ENCODE measurements around the gene TFAP2E. TPM values are rescaled to one million over a fixed set of nuclear protein-coding genes. Genes with fewer than 3 reads are reported as not detected.
"Not testable (repeated sequence)": the region's sequence is repeated elsewhere in the genome, so short reads cannot be mapped to it uniquely, and the experiment has no call there.

Gene TFAP2E
- total and polyA plus RNA-seq, 10 donors = 0.60 to 4.4 (median 2.0) TPM; not detected in 2

GRCh38 chr1:35577071-35577998 lies 4.2 kb downstream of the TFAP2E start:
- Histone ChIP-seq H3K4me3 (peak overlapping the region; percentile 43 to 80 (median 58)), H3K9me3 (no peaks in the 10 kb centered on the region), H3K27ac (peak overlapping the region in 6 of 8 donors; percentile 37 to 85 (median 68)), H3K27me3 (replicated peaks in 1 of 7) (peaks cover 0 to 47% (median 30%) of the 10 kb centered on the region in 7 donors), H3K36me3 (no peaks in the 10 kb centered on the region), H3K4me1 (peaks cover 5 to 74% (median 42%) of the 10 kb centered on the region in 6 donors)
- 1 to 4% (median 2%) methylated on average over 54 to 70 of the region's 70 CpGs for WGBS, 5 donors
- TF ChIP-seq POLR2A (IDR thresholded peaks at IDR 0.05) (no peak), POLR2AphosphoS5 (IDR thresholded peaks at IDR 0.05) (peak; percentile 86 to 90 (median 86))
- peak; percentile 95 for DNase-seq
- intact Hi-C loops (cut with DNase I; ENCODE audit: low total_unique reads) = no loop called here

- H3K27me3 ChIP-seq (replicated peaks in 1 of 7) = peaks cover 0 to 17% (median 7%) of the 10 kb centered on the region in 7 donors
- DNase-seq = no peak
- H3K27ac ChIP-seq = no peak overlapping the region
- intact Hi-C loops (cut with DNase I; ENCODE audit: low total_unique reads) = no loop called here
- 61 to 85% (median 65%) methylated on average over 4 of the region's 4 CpGs for WGBS, 5 donors
- TF ChIP-seq CTCF (IDR thresholded peaks at IDR 0.05 in 8 of 11, conservative IDR thresholded peaks at IDR 0.05 in 3 of 11) (no peak), POLR2A (IDR thresholded peaks at IDR 0.05) (no peak), POLR2AphosphoS5 (IDR thresholded peaks at IDR 0.05) (no peak)
- peaks cover 0 to 42% (median 27%) of the 10 kb centered on the region in 6 donors for H3K4me1 ChIP-seq
- H3K4me3 ChIP-seq = no peak overlapping the region
- H3K9me3 ChIP-seq = no peaks in the 10 kb centered on the region
- H3K36me3 ChIP-seq = no peaks in the 10 kb centered on the region
These were observed 7.9 kb downstream of the TFAP2E start for GRCh38 chr1:35580949-35581388.

- DNase-seq = peak; percentile 29
- H3K9me3 ChIP-seq; intact Hi-C loops (cut with DNase I; ENCODE audit: low total_unique reads); H3K4me3 ChIP-seq; H3K27ac ChIP-seq; H3K36me3 ChIP-seq: not testable (repeated sequence)
- WGBS, 5 donors = 84 to 94% (median 88%) methylated on average over 9 of the region's 9 CpGs
- Histone ChIP-seq H3K4me1 (peaks cover 0 to 35% (median 20%) of the 10 kb centered on the region in 6 donors), H3K27me3 (replicated peaks in 1 of 7) (peaks cover 0 to 11% (median 6%) of the 10 kb centered on the region in 7 donors)
These were observed 8.5 kb downstream of the TFAP2E start for GRCh38 chr1:35581621-35582020.

GRCh38 chr1:35585281-35585680 lies 12.2 kb downstream of the TFAP2E start:
- peak; percentile 10 for DNase-seq
- H3K36me3 ChIP-seq = peaks cover 0 to 13% (median 0%) of the 10 kb centered on the region in 6 donors
- H3K9me3 ChIP-seq = no peaks in the 10 kb centered on the region
- intact Hi-C loops (cut with DNase I; ENCODE audit: low total_unique reads) = no loop called here
- no peak overlapping the region for H3K27ac ChIP-seq
- H3K27me3 ChIP-seq (replicated peaks in 1 of 7) = no peaks in the 10 kb centered on the region
- no peak for TF ChIP-seq POLR2AphosphoS5 (IDR thresholded peaks at IDR 0.05)
- peaks cover 0 to 8% (median 0%) of the 10 kb centered on the region in 6 donors for H3K4me1 ChIP-seq
- no peak overlapping the region for H3K4me3 ChIP-seq
- 88 to 91% (median 90%) methylated on average over 3 of the region's 3 CpGs for WGBS, 5 donors

- H3K27me3 ChIP-seq (replicated peaks in 1 of 7); H3K9me3 ChIP-seq; H3K4me3 ChIP-seq; intact Hi-C loops (cut with DNase I; ENCODE audit: low total_unique reads); H3K27ac ChIP-seq; H3K4me1 ChIP-seq: not testable (repeated sequence)
- DNase-seq = peak; percentile 14
- H3K36me3 ChIP-seq = peaks cover 0 to 19% (median 2%) of the 10 kb centered on the region in 6 donors
- 85 to 100% (median 98%) methylated on average over 1 of the region's 1 CpG for WGBS, 5 donors
These were observed 12.7 kb downstream of the TFAP2E start for GRCh38 chr1:35585805-35586204.

- H3K27ac ChIP-seq = no peak overlapping the region
- intact Hi-C loops (cut with DNase I; ENCODE audit: low total_unique reads) = no loop called here
- WGBS, 5 donors = 89 to 93% (median 93%) methylated on average over 7 of the region's 7 CpGs
- H3K9me3 ChIP-seq = no peaks in the 10 kb centered on the region
- TF ChIP-seq CTCF (IDR thresholded peaks at IDR 0.05 in 8 of 11, conservative IDR thresholded peaks at IDR 0.05 in 3 of 11) (no peak), POLR2A (IDR thresholded peaks at IDR 0.05) (no peak), POLR2AphosphoS5 (IDR thresholded peaks at IDR 0.05) (no peak)
- H3K36me3 ChIP-seq = peaks cover 0 to 28% (median 3%) of the 10 kb centered on the region in 6 donors
- H3K4me1 ChIP-seq = no peaks in the 10 kb centered on the region
- peak; percentile 13 for DNase-seq
- no peaks in the 10 kb centered on the region for H3K27me3 ChIP-seq (replicated peaks in 1 of 7)
- no peak overlapping the region for H3K4me3 ChIP-seq
These were observed 13.7 kb downstream of the TFAP2E start for GRCh38 chr1:35586808-35587207.

Measured in spleen (tissue), 11 donors.